H9 (cell line): Measurements from ENCODE around the gene GALNT10. TPM values are rescaled to one million over a fixed set of nuclear protein-coding genes. Genes with fewer than 3 reads are reported as not detected.

ENCODE experiments used
- DNase-seq: peaks from one replicate; pipeline ENCODE4 v3.0.0-alpha.2; 2017
- H2AFZ ChIP-seq: one replicate; pipeline ENCODE4 v1.6.1; 2013; ENCODE audit warnings: mild to moderate bottlenecking, low read length, control low read depth, moderate library complexity
- H2AK5ac ChIP-seq: 2 replicates; pipeline ENCODE4 v1.6.1; 2013; ENCODE audit warnings: low read length, control low read depth, mixed read lengths; ENCODE audit not compliant: insufficient read length
- H2BK120ac ChIP-seq: one replicate; pipeline ENCODE4 v1.6.1; 2013; ENCODE audit warnings: low read depth, mild to moderate bottlenecking, low read length, control low read depth, inconsistent platforms; ENCODE audit not compliant: poor library complexity, severe bottlenecking
- H2BK12ac ChIP-seq: 2 replicates; pipeline ENCODE4 v1.6.1; 2013; ENCODE audit warnings: low read length, control low read depth, mixed read lengths, low read depth; ENCODE audit not compliant: insufficient read length
- H2BK15ac ChIP-seq: 2 replicates; pipeline ENCODE4 v1.6.1; 2013; ENCODE audit warnings: low read depth, low read length, control low read depth
- H2BK20ac ChIP-seq: one replicate; pipeline ENCODE4 v1.6.1; 2013; ENCODE audit warnings: low read depth, mild to moderate bottlenecking, low read length, control low read depth, inconsistent platforms; ENCODE audit not compliant: poor library complexity, severe bottlenecking
- H2BK5ac ChIP-seq: 2 replicates; pipeline ENCODE4 v1.6.1; 2013; ENCODE audit warnings: low read length, control low read depth, mixed read lengths; ENCODE audit not compliant: insufficient read length
- H3K14ac ChIP-seq: 2 replicates; pipeline ENCODE4 v1.6.1; 2013; ENCODE audit warnings: low read length, control low read depth; ENCODE audit not compliant: insufficient read depth
- H3K18ac ChIP-seq: 2 replicates; pipeline ENCODE4 v1.6.1; 2013; ENCODE audit warnings: low read depth, mild to moderate bottlenecking, mixed read lengths, low read length, control low read depth; ENCODE audit not compliant: insufficient read length
- H3K23ac ChIP-seq: 2 replicates; pipeline ENCODE4 v1.6.1; 2013; ENCODE audit warnings: low read length, control low read depth, mixed read lengths, low read depth; ENCODE audit not compliant: insufficient read length
- H3K23me2 ChIP-seq: 2 replicates; pipeline ENCODE4 v1.6.1; 2013; ENCODE audit warnings: low read depth, mild to moderate bottlenecking, mixed read lengths, low read length, control low read depth; ENCODE audit not compliant: insufficient read length, poor library complexity, severe bottlenecking
- H3K27ac ChIP-seq: 2 replicates; pipeline ENCODE4 v1.5.1; 2013; ENCODE audit warnings: low read length, control low read depth, mixed read lengths, low read depth; ENCODE audit not compliant: insufficient read length
- H3K27me3 ChIP-seq: 2 replicates; pipeline ENCODE4 v1.6.1; 2013; ENCODE audit warnings: low read length, control low read depth, inconsistent platforms; ENCODE audit not compliant: insufficient read depth
- H3K4ac ChIP-seq: 2 replicates; pipeline ENCODE4 v1.6.1; 2013; ENCODE audit warnings: low read depth, mild to moderate bottlenecking, control low read depth, inconsistent platforms, low read length, moderate library complexity
- H3K4me1 ChIP-seq: 2 replicates; pipeline ENCODE4 v1.6.1; 2013; ENCODE audit warnings: low read length, control low read depth, inconsistent platforms; ENCODE audit not compliant: insufficient read depth
- H3K4me2 ChIP-seq: 2 replicates; pipeline ENCODE4 v1.6.1; 2013; ENCODE audit warnings: low read length, control low read depth, mixed read lengths; ENCODE audit not compliant: insufficient read length, insufficient read depth
- H3K56ac ChIP-seq: 2 replicates; pipeline ENCODE4 v1.6.1; 2013; ENCODE audit warnings: low read depth, mild to moderate bottlenecking, mixed read lengths, low read length, control low read depth; ENCODE audit not compliant: insufficient read length
- H3K79me1 ChIP-seq: 2 replicates; pipeline ENCODE4 v1.6.1; 2013; ENCODE audit warnings: low read depth, mild to moderate bottlenecking, moderate library complexity, low read length, control low read depth, inconsistent platforms; ENCODE audit not compliant: insufficient read depth, poor library complexity, severe bottlenecking
- H3K79me2 ChIP-seq: 2 replicates; pipeline ENCODE4 v1.6.1; 2013; ENCODE audit warnings: low read length, control low read depth, inconsistent platforms; ENCODE audit not compliant: insufficient read depth
- H3K9ac ChIP-seq: 2 replicates; pipeline ENCODE4 v1.6.1; 2013; ENCODE audit warnings: low read length, control low read depth, mixed read lengths; ENCODE audit not compliant: insufficient read length; ENCODE audit errors: extremely low read depth
- H3K9me3 ChIP-seq: one replicate; pipeline ENCODE4 v1.6.1; 2013; ENCODE audit warnings: low read depth, low read length, inconsistent platforms; ENCODE audit not compliant: control insufficient read depth
- H3T11ph ChIP-seq: one replicate; pipeline ENCODE4 v1.6.1; 2013; ENCODE audit warnings: mild to moderate bottlenecking, low read length, control low read depth, inconsistent platforms
- H4K20me1 ChIP-seq: one replicate; pipeline ENCODE4 v1.6.1; 2013; ENCODE audit not compliant: control insufficient read depth, insufficient read length, insufficient read depth
- H4K5ac ChIP-seq: 2 replicates; pipeline ENCODE4 v1.6.1; 2013; ENCODE audit warnings: low read depth, mild to moderate bottlenecking, mixed read lengths, low read length, control low read depth; ENCODE audit not compliant: insufficient read length
- H4K8ac ChIP-seq: replicated peaks from 2 replicates; pipeline ENCODE4 v1.6.1; 2013; ENCODE audit warnings: low read length, control low read depth, mixed read lengths, low read depth; ENCODE audit not compliant: insufficient read length
- H4K91ac ChIP-seq: 2 replicates; pipeline ENCODE4 v1.6.1; 2013; ENCODE audit warnings: low read depth, mild to moderate bottlenecking, moderate library complexity, mixed read lengths, low read length, control low read depth; ENCODE audit not compliant: insufficient read length
- H3K27ac Mint-ChIP-seq, 3 experiments: 2 replicates in 2 of 3; 3 replicates in 1 of 3; pipeline ENCODE4 v1.8.0; 2020 to 2021; ENCODE audit warnings: mixed read lengths in 3 of 3, mild to moderate bottlenecking in 1 of 3, moderate library complexity in 1 of 3
- H3K27me3 Mint-ChIP-seq: 2 replicates; pipeline ENCODE4 v1.8.0; 2021; ENCODE audit warnings: low read depth, mild to moderate bottlenecking, moderate library complexity, mixed read lengths
- H3K36me3 Mint-ChIP-seq, 3 experiments: 2 replicates in 2 of 3; 3 replicates in 1 of 3; pipeline ENCODE4 v1.8.0; 2020 to 2021; ENCODE audit warnings: low read depth in 3 of 3, mixed read lengths in 3 of 3; ENCODE audit not compliant: insufficient read depth in 1 of 3
- H3K4me1 Mint-ChIP-seq, 2 experiments: 2 replicates each; pipeline ENCODE4 v1.8.0; 2020; ENCODE audit warnings: mixed read lengths in 2 of 2
- H3K4me3 Mint-ChIP-seq, 2 experiments: 2 replicates in 1 of 2; 3 replicates in 1 of 2; pipeline ENCODE4 v1.8.0; 2020 to 2021; ENCODE audit warnings: mild to moderate bottlenecking in 2 of 2, mixed read lengths in 2 of 2, moderate library complexity in 1 of 2
- H3K9me3 Mint-ChIP-seq, 2 experiments: 2 replicates in 1 of 2; 3 replicates in 1 of 2; pipeline ENCODE4 v1.8.0; 2020; ENCODE audit warnings: mild to moderate bottlenecking in 2 of 2, mixed read lengths in 2 of 2, moderate library complexity in 1 of 2
- CTCF ChIP-seq: fragments of 200-600 bp; sonication (generic); conservative IDR thresholded peaks from 3 replicates; pipeline ENCODE4 v1.8.0; 2021; ENCODE audit warnings: antibody characterized with exemption, mild to moderate bottlenecking
- total RNA-seq: library from RNA; stranded (reverse); gene quantifications from 2 replicates; pipeline ENCODE4 v1.2.1, GENCODE V29; 2021

The GALNT10 gene
- total RNA-seq, 1 experiment from 2014 or later: 15.4 TPM

GRCh38 chr5:154351141-154351540 is 160.6 kb downstream of the GALNT10 start:
- Histone ChIP-seq H3K23me2 (no peaks in the 10 kb centered on the region), H4K5ac (no peak overlapping the region), H2BK120ac (no peak overlapping the region), H3K56ac (no peak overlapping the region), H2BK20ac (no peak overlapping the region), H2BK5ac (no peak overlapping the region), H3K4me2 (no peak overlapping the region), H3K4me1 (peaks cover 6% of the 10 kb centered on the region; the same call in 1 of the 2 replicates), H2BK15ac (no peak overlapping the region), H3K79me2 (no peaks in the 10 kb centered on the region), H4K91ac (no peak overlapping the region), H3T11ph (no peak overlapping the region), H3K27me3 (no peaks in the 10 kb centered on the region), H2BK12ac (no peak overlapping the region), H3K14ac (no peak overlapping the region), H3K9ac (no peak overlapping the region), H3K4ac (no peak overlapping the region), H2AFZ (no peak overlapping the region), H3K18ac (no peak overlapping the region), H3K79me1 (no peaks in the 10 kb centered on the region), H4K20me1 (no peaks in the 10 kb centered on the region), H4K8ac (no peak overlapping the region), H2AK5ac (no peak overlapping the region), H3K27ac (no peak overlapping the region), H3K9me3 (no peaks in the 10 kb centered on the region), H3K23ac (no peak overlapping the region)
- no peak for DNase-seq
- Mint-ChIP-seq H3K9me3 (no peaks in the 10 kb centered on the region), H3K27me3 (no peaks in the 10 kb centered on the region), H3K27ac (no peak overlapping the region), H3K4me1 (peaks cover 17 to 28% of the 10 kb centered on the region in 2 experiments), H3K36me3 (no peaks in the 10 kb centered on the region), H3K4me3 (no peak overlapping the region)
- TF ChIP-seq CTCF: no peak
